Mucosa of descending colon (tissue), 3 donors: ENCODE results near the gene TAGLN3. TPM values are rescaled to one million over a fixed set of nuclear protein-coding genes. Genes with fewer than 3 reads are reported as not detected.

Experiments used
- ATAC-seq: fragments of 200-7000 bp; cut with Tn5 transposase; one replicate; pipeline ENCODE4 v1.9.1; 2020; ENCODE audit warnings: mild to moderate bottlenecking, moderate library complexity
- DNase-seq, 3 donors: peaks; one replicate each; pipeline ENCODE4 v3.0.0-alpha.2; 2020
- H3K36me3 ChIP-seq: fragments of 200-600 bp; one replicate; pipeline ENCODE4 v1.8.0; 2021; ENCODE audit warnings: low read depth, mild to moderate bottlenecking
- H3K4me1 ChIP-seq: fragments of 200-600 bp; one replicate; pipeline ENCODE4 v1.8.0; 2021; ENCODE audit warnings: low read depth, mild to moderate bottlenecking
- H3K4me3 ChIP-seq: fragments of 200-600 bp; one replicate; pipeline ENCODE4 v1.8.0; 2021; ENCODE audit warnings: mild to moderate bottlenecking
- H3K9me3 ChIP-seq: fragments of 200-600 bp; one replicate; pipeline ENCODE4 v1.8.0; 2021; ENCODE audit warnings: mild to moderate bottlenecking
- CTCF ChIP-seq: fragments of 200-600 bp; IDR thresholded peaks from one replicate; pipeline ENCODE4 v1.8.0; 2022; ENCODE audit warnings: antibody characterized with exemption, mild to moderate bottlenecking
- intact Hi-C, 2 donors: fragments of 100-400 bp; cut with DNase I in 1 of 2; cut with micrococcal nuclease in 1 of 2; formaldehyde crosslinking; loops; one replicate each; pipeline versions ENCODE4 v1.11.0 to v1.11.1; 2022; cut with DNase I, micrococcal nuclease
- total RNA-seq, 3 donors: library from RNA; stranded (reverse); fragmentation: NEBNext Ultra II Directional in 2 of 3; extraction: Animal tissue kit (Norgen Biotek cat#: 25700) in 2 of 3; gene quantifications; one replicate each; pipeline versions ENCODE4 v1.2.1 to v1.2.4, GENCODE V29; 2021 to 2023
- donor health status: DM: no; HTN: no; CAD: no; lungs with moderate emphysema.
- donor health status: DM: no; HTN: no; CAD: no.
- donor health status: DM: no; HTN: yes; CAD: no.

Gene TAGLN3
- total RNA-seq, 3 donors from 2014 or later: 0.27 to 14.7 (median 0.49) TPM

GRCh38 chr3:111986800-111987199 is 11.9 kb upstream of the TAGLN3 start:
- intact Hi-C loops: no loop called here
- no peak for TF ChIP-seq CTCF
- no peak overlapping the region for H3K4me3 ChIP-seq
- no peaks in the 10 kb centered on the region for H3K4me1 ChIP-seq
- no peak for ATAC-seq
- no peak for DNase-seq
- H3K36me3 ChIP-seq: no peaks in the 10 kb centered on the region
- H3K9me3 ChIP-seq: no peaks in the 10 kb centered on the region

- H3K4me3 ChIP-seq: no peak overlapping the region
- H3K36me3 ChIP-seq: no peaks in the 10 kb centered on the region
- DNase-seq (no peak), ATAC-seq (peak; percentile 81)
- no peaks in the 10 kb centered on the region for H3K9me3 ChIP-seq
- H3K4me1 ChIP-seq: no peaks in the 10 kb centered on the region
- peak; percentile 53 for TF ChIP-seq CTCF
- intact Hi-C loops: no loop called here
Observed at GRCh38 chr3:111989061-111989678, 9.6 kb upstream of the TAGLN3 start.

GRCh38 chr3:111993038-111993437 is 5.7 kb upstream of the TAGLN3 start:
- intact Hi-C loops: no loop called here
- ATAC-seq: no peak
- H3K4me1 ChIP-seq: no peaks in the 10 kb centered on the region
- H3K4me3 ChIP-seq: no peak overlapping the region
- TF ChIP-seq CTCF: no peak
- H3K9me3 ChIP-seq: no peaks in the 10 kb centered on the region
- no peak for DNase-seq
- no peaks in the 10 kb centered on the region for H3K36me3 ChIP-seq

GRCh38 chr3:111999484-112000324 is 982 bp downstream of the TAGLN3 start:
- no peak for TF ChIP-seq CTCF
- no peak for ATAC-seq
- no peak overlapping the region for H3K4me3 ChIP-seq
- DNase-seq: no peak
- H3K36me3 ChIP-seq: no peaks in the 10 kb centered on the region
- no peaks in the 10 kb centered on the region for H3K9me3 ChIP-seq
- intact Hi-C loops: no loop called here
- H3K4me1 ChIP-seq: no peaks in the 10 kb centered on the region

GRCh38 chr3:112000367-112000771 is 1.6 kb downstream of the TAGLN3 start:
- ATAC-seq (no peak), DNase-seq (no peak)
- intact Hi-C loops: no loop called here
- H3K4me3 ChIP-seq: no peak overlapping the region
- TF ChIP-seq CTCF: no peak
- H3K9me3 ChIP-seq: no peaks in the 10 kb centered on the region
- H3K4me1 ChIP-seq: no peaks in the 10 kb centered on the region
- H3K36me3 ChIP-seq: no peaks in the 10 kb centered on the region
